VCaP (cell line): ENCODE data around the gene ATXN1.

Source experiments
- H3K27ac ChIP-seq: fragments of 450-650 bp; 2 replicates; pipeline ENCODE4 v1.5.1; 2017
- TF ChIP-seq, protein P1 (sequence below): fragments of 450-650 bp; conservative IDR thresholded peaks from 2 replicates; pipeline ENCODE4 v1.5.1; 2017; ENCODE audit warnings: mild to moderate bottlenecking, moderate library complexity

Gene ATXN1

DNA sequence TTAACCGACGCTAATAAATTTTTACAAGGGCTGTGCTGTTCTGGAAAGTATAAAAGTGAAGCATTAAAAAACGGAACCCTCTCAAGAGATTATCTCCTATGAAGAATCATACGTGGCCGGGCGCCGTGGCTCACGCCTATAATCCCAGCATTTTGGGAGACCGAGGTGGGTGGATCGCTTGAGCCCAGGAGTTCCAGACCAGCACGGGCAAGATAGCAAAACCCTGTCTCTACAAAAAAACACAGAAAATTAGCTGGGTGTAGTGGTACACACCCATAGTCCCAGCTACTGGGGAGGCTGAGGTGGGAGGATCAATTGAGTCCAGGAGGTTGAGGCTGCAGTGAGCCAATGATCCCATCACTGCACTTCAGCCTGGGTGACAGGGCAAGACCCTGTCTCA is 439.4 kb downstream of the ATXN1 start:
- no peak overlapping the region for H3K27ac ChIP-seq
- TF ChIP-seq, protein P1, sequence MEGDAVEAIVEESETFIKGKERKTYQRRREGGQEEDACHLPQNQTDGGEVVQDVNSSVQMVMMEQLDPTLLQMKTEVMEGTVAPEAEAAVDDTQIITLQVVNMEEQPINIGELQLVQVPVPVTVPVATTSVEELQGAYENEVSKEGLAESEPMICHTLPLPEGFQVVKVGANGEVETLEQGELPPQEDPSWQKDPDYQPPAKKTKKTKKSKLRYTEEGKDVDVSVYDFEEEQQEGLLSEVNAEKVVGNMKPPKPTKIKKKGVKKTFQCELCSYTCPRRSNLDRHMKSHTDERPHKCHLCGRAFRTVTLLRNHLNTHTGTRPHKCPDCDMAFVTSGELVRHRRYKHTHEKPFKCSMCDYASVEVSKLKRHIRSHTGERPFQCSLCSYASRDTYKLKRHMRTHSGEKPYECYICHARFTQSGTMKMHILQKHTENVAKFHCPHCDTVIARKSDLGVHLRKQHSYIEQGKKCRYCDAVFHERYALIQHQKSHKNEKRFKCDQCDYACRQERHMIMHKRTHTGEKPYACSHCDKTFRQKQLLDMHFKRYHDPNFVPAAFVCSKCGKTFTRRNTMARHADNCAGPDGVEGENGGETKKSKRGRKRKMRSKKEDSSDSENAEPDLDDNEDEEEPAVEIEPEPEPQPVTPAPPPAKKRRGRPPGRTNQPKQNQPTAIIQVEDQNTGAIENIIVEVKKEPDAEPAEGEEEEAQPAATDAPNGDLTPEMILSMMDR = no peak

DNA sequence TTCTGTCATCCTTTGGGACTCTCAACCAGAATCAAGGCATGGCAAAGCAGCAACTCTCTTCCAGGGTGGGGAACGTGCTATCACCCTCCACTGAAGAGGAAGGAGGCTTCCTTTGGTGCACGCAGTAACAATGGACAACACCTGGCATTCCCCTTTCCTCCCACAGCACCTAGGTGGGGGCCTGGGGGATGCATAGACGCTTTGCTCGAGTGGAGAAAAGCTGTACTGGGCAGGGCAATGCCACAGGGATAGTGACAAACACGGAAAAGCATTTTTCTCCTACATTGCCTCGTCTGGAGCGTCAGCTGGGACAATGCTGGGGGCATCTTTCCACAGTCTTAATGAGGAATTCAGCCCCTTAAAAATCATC is 439.9 kb downstream of the ATXN1 start:
- TF ChIP-seq, protein P1 = no peak
- H3K27ac ChIP-seq = no peak overlapping the region

DNA sequence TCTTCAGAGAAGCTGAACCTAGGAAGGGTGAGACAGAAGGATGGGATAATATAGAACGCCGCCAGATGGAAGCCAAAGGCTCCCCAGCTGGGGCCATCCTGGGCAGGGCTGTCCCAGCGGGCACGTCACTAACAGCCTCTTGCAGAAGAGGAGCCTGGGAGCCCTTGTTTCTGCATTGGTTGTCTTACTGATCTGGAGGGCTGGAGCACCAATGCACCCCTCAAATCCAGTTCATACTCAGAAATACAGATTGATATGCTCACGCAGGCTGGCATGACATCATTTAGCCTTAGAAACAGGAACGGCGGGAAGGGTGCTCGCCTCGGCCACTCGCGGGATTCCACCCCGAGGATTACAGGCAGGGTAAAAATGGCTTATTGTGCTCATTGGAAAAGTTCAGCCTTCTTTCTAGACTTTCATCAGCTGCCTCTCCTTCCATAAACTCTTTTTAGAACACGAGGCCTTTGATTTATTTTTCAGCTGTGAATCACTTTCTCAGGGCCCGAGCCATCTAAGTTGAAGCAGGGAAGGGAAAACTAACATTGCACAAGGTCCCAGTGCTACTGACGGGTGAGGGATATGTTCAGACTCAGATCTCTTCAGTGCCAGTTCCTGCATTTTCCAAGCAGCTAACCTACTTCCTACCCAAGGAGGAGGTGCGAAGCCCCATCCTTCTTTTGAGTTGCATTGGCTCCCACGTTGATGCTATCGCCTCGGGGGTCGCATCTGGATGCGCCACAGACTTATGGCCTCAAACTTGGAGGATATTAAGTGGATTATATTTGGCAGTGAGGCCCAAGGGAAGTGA is 440.5 kb downstream of the ATXN1 start:
- no peak overlapping the region for H3K27ac ChIP-seq
- TF ChIP-seq, protein P1 = no peak

DNA sequence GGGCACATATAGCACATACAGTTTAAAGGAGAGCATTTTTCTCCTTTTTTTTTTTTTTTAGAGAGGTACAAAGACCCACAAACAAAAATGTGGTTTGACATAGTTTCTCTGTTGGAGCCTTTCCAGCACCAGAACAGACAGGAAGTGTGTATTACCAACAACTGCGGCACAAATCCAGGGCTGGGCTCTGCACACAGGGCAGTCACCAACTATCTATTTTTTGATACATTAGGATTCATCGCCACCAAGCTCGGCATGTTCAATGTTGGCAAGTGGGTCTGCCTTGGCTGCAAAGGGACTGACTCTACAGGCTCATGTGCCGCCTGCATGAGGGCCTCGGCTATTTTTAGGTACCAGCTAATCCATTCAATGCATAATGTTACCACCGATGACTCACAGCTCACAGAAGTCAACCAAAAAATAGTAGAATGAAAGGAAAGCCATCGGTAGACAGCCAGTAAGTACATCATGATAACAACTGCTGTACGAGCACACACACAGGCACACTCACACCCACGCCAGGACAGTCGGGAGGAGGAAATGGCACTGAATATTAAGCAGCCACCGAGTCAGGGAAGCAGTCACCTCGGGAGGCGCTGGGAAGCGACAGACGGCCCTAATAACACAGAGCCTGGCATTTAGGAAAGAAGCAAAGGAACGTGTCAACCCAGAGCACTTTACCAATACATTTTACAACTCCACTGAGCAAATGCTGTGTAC is 441.3 kb downstream of the ATXN1 start:
- no peak overlapping the region for H3K27ac ChIP-seq
- TF ChIP-seq, protein P1 = no peak

DNA sequence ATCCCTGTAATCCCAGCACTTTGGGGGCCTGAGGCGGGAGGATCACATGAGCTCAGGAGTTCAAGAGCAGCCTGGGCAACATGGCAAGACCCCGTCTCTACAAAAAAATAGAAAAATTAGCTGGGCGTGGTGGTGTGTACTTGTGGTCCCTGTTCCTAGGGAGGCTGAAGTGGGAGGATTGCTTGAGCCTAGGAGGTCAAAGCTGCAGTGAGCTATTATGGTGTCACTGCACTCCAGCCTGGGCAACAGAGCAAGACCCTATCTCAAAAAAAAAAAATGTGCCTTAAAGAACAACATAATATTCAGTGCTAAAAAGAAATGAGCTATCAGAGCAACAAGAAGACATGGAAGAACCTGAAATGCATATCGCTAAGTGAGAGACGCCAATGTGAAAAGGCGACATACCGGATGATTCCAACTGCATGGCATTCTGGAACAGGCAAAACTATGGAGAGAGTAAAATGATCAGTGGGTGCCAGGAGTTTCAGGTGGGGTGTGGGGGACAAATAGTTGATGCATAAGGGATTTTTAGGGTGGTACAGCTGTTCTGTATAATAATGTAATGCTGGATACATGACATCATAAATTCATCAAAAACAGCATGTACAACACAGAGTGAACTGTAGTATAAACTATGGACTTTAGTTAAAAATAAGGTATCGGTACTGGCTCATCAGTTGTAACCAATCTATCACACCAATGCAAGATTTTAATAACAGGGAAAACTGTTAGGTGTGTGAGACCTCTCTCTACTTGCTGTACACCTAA is 442.1 kb downstream of the ATXN1 start:
- H3K27ac ChIP-seq = no peak overlapping the region

DNA sequence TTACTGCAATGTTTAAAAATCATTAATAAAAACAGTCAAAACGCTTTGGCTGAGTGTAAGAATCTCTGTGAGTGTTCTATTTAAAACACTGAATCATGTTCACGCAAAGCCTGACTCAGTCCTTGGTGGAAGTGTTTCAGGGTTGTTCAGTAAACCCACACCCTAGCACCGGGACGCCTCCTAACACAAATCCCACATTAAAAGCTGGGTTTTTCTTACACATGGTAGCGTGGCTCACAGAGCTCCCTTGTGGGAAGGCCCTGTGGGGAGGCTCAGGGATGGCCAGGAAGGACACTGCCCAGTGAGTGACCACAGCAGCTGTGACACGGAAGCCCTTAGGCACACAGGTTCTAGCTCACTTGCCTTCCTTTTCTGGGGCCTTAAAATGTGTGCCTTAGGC is 442.7 kb downstream of the ATXN1 start:
- TF ChIP-seq, protein P1 = no peak
- no peak overlapping the region for H3K27ac ChIP-seq

More for the DNA sequence above, 442.1 kb downstream of the ATXN1 start:
- TF ChIP-seq, protein P1 = no peak

DNA sequence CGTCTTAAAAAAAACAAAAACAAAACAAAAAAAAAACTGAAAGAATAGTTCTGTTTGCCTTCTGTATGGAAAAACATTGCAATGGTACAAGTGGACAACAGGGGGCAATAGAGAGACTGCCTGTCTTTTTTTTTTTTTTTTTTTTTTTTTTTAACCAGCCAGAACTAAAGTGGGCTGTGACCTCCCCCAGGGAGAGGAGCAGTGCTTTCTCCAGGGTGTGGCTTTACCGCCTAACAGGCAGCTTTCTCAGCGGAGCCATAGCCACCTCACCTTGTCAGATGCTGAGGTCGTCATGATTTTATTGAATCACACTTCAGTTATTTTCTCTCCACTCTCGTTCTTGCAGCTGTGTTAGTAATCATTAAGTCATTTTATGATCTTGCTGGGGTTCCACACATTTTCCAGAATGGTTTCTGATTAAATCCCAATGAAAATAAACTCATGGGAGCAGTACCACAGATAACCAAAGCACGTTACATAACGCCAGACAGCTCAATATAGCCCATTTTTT is 444.5 kb downstream of the ATXN1 start:
- H3K27ac ChIP-seq = no peak overlapping the region
- TF ChIP-seq, protein P1 = peak; percentile 60
